Activated gamma-delta T cell (primary cell): ENCODE data around the gene SCAF4.
A peak's percentile ranks its signal among the peaks of the same experiment; 100 is the strongest.
"Not testable (repeated sequence)": the region's sequence is repeated elsewhere in the genome, so short reads cannot be mapped to it uniquely, and the experiment has no call there.

Experiments used
- DNase-seq: peaks from one replicate; lab custom pipeline; 2025; lab: John Stamatoyannopoulos, UW

SCAF4 gene

GRCh38 chr21:31671931-31672330 is 60.0 kb downstream of the SCAF4 start:
- DNase-seq: no peak

DNA sequence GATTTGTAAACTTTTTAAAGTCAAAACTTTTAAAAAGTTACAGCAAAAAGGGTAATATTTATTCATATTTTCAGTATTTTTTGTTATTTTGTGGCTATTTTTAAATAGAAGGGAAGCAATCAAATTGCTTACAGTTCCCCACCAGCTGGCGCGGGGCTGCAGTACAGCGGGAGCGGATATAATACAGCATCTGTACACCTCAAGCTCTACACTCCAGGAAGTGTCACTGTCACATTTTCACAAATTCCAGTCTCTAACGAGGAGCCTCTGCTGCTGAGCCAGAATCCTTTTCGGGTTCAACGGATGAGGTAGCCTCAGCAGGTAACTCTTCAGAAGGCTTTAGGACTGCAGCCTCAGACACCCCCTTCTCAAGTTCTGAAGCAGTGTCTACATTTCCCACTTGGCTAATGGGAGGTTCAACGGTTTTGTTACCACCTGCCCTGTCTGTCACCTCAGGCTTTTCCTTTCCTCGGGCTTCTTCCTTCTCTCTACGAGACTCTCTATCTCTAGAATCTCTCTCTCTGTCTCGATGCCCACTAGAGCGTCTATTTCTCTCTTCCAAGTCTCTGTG is 60.7 kb downstream of the SCAF4 start:
- DNase-seq: no peak

DNA sequence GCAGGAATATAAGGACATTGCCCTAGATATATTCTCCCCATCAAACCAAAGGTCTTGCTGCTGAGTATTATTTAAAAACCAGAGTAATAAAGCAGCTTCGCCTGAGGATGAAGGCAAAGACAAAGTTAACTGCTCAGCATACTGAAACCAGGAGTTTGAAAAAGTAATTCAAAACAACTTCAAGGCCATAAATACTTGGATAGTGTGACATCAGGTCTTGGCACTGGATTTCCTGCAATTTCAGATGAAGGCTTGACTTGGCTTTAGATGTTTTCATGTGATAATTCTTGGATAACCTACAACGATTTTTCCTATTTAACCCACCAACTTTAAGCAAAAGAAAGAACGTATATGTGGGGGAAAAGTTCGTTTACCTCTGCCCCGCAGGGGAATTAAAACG is 61.8 kb downstream of the SCAF4 start:
- DNase-seq: no peak

DNA sequence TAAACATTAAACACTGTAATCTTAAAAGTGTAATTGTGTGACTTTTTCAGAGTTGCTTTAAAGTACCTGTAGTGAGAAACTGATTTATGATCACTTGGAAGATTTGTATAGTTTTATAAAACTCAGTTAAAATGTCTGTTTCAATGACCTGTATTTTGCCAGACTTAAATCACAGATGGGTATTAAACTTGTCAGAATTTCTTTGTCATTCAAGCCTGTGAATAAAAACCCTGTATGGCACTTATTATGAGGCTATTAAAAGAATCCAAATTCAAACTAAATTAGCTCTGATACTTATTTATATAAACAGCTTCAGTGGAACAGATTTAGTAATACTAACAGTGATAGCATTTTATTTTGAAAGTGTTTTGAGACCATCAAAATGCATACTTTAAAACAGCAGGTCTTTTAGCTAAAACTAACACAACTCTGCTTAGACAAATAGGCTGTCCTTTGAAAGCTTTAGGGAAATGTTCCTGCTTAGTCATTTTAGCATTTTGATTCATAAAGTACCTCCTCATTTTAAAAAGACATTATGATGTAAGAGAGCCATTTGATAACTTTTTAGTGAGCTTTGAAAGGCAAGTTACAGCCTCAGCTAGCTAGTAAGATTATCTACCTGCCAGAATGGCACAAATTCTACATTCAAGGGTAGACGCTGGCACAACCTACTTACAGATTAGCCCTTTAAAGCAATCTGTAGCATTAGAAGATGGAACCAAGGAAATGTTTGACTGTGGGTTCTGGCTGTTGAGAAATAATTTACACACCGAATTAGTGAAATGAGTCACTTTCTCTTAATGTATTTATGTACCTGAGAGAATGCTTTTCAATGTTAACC is 63.0 kb downstream of the SCAF4 start:
- DNase-seq: no peak

GRCh38 chr21:31667639-31668038 is 64.3 kb downstream of the SCAF4 start:
- DNase-seq: no peak

DNA sequence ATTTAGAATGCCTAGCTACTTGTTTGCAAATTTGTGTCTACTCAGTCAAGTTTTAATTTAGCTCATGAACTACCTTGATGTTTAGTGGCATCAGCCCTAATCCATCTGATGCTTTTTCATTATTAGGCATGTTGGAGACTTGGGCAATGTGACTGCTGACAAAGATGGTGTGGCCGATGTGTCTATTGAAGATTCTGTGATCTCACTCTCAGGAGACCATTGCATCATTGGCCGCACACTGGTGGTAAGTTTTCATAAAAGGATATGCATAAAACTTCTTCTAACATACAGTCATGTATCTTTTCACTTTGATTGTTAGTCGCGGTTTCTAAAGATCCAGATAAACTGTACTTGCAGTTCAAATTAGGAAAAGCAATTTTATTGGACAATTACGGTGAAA is 64.8 kb downstream of the SCAF4 start:
- DNase-seq: no peak

- no peak for DNase-seq
Observed at GRCh38 chr21:31666445-31667010, 65.4 kb downstream of the SCAF4 start.

- DNase-seq: not testable (repeated sequence)
Observed at GRCh38 chr21:31665869-31666268, 66.0 kb downstream of the SCAF4 start.

DNA sequence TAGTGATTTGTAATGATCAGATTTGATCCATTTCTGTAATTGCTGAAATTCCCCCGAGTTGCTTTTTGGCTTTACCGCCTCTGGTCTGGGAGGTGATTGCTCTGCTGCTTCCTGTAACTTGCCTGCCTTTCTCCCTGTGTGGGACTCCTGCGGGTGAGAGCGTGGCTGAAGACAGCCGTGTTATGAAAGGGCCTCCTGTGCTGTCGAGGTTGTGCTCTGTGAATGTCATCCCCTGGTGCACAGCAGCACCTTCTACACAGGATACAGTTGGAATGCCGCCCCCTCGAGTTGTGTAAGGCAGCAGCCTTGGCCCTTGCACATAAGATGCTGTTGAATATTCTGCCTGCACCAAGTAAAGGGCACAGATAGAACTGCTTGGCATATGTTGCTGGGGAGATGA is 66.5 kb downstream of the SCAF4 start:
- DNase-seq: no peak

- DNase-seq: no peak
Observed at GRCh38 chr21:31663584-31664249, 68.2 kb downstream of the SCAF4 start.

DNA sequence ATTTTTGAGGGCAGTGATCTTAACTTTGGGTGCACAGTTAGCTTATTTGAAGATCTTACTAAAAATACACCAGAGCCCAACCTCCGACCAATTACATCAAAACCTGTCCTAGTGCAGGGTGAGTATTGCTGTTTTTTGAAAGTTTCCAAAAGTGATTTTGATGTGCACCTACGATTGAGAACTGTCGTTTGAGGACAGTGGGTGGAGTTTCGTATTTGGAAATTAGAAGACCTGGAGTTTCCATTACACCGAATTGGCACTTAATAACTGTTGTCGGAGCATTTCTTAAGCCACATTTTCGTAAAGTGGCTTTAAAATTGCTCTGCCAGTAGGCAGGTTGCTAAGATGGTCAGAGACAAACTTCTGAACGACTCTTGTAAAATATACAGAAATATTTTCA is 71.3 kb downstream of the SCAF4 start:
- DNase-seq: no peak

GRCh38 chr21:31660259-31660565 is 71.7 kb downstream of the SCAF4 start:
- no peak for DNase-seq

GRCh38 chr21:31659536-31660258 is 72.2 kb downstream of the SCAF4 start, which contains the start of gene SOD1:
Gene SOD1 (plus strand): TSS chr21:31659693. CDS start chr21:31659770, 77 bp downstream.
- peak; percentile 90 for DNase-seq

- no peak for DNase-seq
Observed at GRCh38 chr21:31659286-31659535, 72.7 kb downstream of the SCAF4 start.

DNA sequence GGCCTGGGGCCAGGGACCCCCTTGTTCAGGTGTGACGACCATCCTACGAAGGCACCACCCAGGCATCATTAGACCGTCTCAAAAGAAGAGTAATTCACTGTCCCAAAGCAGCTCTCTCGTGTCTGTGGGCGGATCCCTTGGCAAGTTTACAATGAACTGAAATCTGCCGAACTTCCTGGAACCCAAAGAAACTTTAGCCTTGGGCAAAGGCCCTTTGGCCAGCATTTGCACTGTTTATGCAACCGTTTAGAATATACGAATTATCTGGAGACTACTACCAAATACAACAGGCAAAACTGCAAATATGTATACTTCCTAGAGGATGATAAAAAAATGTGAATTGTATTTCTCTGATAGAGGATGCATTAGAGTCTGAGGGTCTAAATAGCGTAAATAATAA is 73.9 kb downstream of the SCAF4 start:
- no peak for DNase-seq

DNA sequence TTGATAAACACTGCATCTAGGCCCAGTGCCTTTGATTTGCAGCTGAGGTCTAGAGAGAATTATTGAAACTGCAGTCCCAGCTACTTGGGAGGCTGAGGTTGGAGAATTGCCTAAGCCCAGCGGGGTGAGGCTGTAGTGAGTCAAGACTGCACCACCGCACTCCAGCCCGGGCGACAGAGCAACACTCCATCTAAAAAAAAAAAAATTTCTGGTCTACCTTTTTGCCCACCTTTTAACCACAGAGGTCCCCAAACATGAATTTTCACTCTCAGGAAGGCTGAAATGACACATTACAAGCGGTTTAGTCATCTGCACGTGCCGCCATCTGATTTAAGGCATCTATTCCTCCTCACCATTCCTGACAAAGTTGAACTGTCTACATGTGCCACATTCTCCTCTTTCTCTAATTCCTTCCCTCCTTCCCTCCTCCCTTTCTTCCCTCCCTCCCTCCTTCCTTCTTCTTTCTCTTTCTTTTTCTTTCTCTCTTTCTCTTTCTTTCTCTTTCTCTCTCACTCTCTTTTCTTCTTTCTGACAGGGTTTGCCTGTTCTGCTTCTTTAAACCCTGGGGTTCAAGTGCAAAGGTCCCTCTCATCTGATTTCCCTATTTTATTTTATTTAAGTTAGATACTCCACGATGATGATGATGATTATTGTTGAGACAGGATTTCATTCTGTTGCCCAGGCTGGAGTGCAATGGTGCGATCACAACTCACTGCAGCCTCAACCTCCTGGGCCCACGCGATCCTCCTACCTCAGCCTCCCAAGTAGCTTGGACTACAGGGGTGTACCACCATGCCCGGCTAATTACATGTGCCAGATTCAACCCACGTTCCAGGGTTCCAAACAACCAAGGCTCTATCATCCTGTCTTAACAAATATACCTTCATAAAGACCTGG is 75.5 kb downstream of the SCAF4 start:
- no peak for DNase-seq

DNA sequence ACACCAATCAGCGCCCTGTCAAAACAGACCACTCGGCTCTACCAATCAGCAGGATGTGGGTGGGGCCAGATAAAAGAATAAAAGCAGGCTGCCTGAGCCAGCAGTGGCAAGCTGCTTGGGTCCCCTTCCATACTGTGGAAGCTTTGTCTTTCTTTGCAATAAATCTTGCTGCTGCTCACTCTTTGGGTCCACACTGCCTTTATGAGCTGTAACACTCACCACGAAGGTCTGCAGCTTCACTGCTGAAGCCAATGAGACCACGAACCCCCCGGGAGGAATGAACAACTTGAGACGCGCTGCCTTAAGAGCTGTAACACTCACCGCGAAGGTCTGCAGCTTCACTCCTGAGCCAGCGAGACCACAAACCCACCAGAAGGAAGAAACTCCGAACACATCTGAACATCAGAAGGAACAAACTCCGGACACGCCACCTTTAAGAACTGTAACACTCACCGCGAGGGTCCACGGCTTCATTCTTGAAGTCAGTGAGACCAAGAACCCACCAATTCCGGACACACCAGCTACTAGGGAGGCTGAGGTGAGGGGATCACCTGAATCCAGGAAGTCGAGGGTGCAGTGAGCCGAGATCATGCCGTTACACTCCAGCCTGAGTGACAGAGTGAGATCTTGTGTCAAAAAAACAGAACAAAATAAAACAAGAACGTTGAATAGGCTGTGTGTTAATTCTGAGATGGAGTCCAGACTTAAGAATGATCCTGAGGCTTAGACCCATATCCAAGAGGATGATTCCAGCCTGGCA is 76.9 kb downstream of the SCAF4 start:
- not testable (repeated sequence) for DNase-seq

GRCh38 chr21:31654340-31654739 is 77.6 kb downstream of the SCAF4 start:
- no peak for DNase-seq

- not testable (repeated sequence) for DNase-seq
Observed at GRCh38 chr21:31651491-31651890, 80.4 kb downstream of the SCAF4 start.

DNA sequence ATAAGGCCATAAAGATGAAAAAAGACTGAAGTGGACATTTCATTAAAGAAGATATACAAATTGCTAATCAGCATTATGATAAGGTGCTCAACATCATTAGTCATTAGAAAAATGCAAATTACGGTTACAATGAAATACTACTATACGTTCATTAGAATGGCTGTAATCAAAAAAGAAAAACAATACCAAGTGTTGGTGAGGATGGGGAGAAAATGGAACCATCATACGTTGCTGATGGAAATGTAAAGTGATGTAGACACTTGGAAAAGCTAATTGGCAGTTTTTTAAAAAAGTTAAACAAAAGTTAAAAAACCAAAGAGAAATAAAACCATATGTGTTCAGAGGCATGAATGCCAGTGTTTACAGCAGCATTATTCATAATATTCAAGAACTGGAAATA is 81.0 kb downstream of the SCAF4 start:
- DNase-seq: no peak

DNA sequence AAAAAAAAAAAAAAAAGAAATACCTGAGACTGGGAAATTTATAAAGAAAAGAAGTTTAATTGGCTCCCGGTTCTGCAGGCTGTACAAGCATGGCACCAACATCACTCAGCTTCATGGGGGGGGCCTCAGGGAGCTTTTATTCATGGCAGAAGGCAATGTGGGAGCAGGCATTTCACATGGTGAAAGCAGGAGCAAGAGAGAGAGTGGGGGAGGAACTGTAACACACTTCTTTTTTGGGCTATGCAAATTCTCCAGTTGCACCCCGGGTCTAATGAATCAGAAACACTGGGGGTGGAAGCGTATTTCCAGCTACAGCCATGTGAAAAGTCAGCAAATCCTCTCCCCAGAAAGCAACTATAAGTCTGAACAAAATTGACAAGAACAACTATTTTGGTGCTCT is 84.3 kb downstream of the SCAF4 start:
- no peak for DNase-seq
